AG04450 (cell line): ENCODE results near the gene FAM193B. TPM values are rescaled to one million over a fixed set of nuclear protein-coding genes. Genes with fewer than 3 reads are reported as not detected.

Source experiments
- CTCF ChIA-PET: fragments of 300-600, 350-600 bp; formaldehyde crosslinking; extraction: SDS; loops from one replicate; lab custom pipeline; 2022; ENCODE audit warnings: antibody characterized with exemption, inconsistent platforms; lab: Charles Lee
- POLR2A ChIA-PET: fragments of 350-600 bp; formaldehyde crosslinking; extraction: SDS; loops from one replicate; lab custom pipeline; 2021; ENCODE audit warnings: antibody characterized with exemption, inconsistent platforms; lab: Yijun Ruan, JAX
- DNase-seq: peaks from one replicate; pipeline ENCODE4 v3.0.0-alpha.2; 2011; ENCODE audit warnings: low read depth, low spot score
- H3K27ac ChIP-seq: one replicate; pipeline ENCODE4 v1.5.1; 2012; ENCODE audit warnings: low read depth, low read length, control low read depth
- H3K27me3 ChIP-seq: one replicate; pipeline ENCODE4 v1.6.0; 2012; ENCODE audit warnings: low read length; ENCODE audit not compliant: control insufficient read depth, insufficient read depth
- H3K4me3 ChIP-seq: 2 replicates; pipeline ENCODE4 v1.5.1; 2011; ENCODE audit warnings: mild to moderate bottlenecking, low read depth, low read length, control low read depth
- H3K9me3 ChIP-seq: 2 replicates; pipeline ENCODE4 v1.5.1; 2012; ENCODE audit warnings: low read length; ENCODE audit not compliant: control insufficient read depth, insufficient read depth
- polyA plus RNA-seq: library from polyadenylated mRNA; depleted of rRNA; stranded (reverse); fragments of >200 nt; gene quantifications from 2 replicates; pipeline ENCODE4 v1.2.3, GENCODE V29; 2011
- TF ChIP-seq, protein P1 (sequence below): IDR thresholded peaks from 2 replicates; pipeline ENCODE4 v1.5.1; 2011; ENCODE audit warnings: low read depth, low read length, control low read depth, inconsistent platforms

The FAM193B gene
- polyA plus RNA-seq, 1 experiment = 30.1 TPM

DNA sequence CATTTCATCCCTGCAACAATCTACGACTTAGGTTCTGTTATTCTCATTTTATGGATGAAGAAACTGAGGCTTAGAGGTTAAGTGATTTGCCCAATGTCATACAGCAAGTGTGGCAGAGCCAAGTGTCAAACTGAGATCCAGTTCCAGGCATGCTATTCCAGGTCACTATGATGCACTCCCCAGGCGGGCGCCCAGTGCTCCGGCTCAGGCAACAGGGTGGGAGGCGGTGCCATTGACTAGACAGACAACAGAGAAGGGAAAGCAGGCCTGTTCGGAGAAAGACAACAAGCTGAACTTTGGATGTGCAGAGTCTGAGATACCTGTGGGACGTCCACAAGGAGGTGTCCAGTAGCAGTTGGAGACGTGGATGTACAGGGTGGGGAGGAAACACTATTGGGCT lies 26.8 kb downstream of the FAM193B start:
- Histone ChIP-seq H3K27ac (no peak overlapping the region), H3K9me3 (no peaks in the 10 kb centered on the region; the same call in 1 of the 2 replicates), H3K27me3 (no peaks in the 10 kb centered on the region), H3K4me3 (no peak overlapping the region)
- DNase-seq = no peak
- ChIA-PET POLR2A (no interaction called here), CTCF (no interaction called here)
- TF ChIP-seq, protein P1, sequence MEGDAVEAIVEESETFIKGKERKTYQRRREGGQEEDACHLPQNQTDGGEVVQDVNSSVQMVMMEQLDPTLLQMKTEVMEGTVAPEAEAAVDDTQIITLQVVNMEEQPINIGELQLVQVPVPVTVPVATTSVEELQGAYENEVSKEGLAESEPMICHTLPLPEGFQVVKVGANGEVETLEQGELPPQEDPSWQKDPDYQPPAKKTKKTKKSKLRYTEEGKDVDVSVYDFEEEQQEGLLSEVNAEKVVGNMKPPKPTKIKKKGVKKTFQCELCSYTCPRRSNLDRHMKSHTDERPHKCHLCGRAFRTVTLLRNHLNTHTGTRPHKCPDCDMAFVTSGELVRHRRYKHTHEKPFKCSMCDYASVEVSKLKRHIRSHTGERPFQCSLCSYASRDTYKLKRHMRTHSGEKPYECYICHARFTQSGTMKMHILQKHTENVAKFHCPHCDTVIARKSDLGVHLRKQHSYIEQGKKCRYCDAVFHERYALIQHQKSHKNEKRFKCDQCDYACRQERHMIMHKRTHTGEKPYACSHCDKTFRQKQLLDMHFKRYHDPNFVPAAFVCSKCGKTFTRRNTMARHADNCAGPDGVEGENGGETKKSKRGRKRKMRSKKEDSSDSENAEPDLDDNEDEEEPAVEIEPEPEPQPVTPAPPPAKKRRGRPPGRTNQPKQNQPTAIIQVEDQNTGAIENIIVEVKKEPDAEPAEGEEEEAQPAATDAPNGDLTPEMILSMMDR = no peak

DNA sequence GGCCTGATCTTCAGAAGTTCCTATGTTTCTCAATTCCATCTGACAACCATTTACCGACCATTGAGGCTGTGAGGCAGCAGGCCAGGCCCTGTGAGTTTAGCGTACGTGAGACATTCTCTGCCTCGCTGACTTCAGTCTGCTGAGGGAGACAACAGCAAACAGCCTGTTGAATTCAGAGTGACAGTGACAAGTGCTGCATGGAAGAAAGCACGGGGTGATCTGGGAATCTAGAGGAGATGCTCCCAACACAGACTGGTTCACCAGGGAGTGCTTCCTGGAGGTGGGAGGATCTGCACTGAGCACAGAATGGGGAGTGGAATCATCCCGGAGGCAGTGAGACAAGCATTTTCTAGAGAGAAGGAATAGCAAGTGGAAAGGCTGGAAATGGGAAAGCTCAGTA lies 27.6 kb downstream of the FAM193B start:
- TF ChIP-seq, protein P1 = no peak
- Histone ChIP-seq H3K27me3 (no peaks in the 10 kb centered on the region), H3K27ac (no peak overlapping the region), H3K4me3 (no peak overlapping the region), H3K9me3 (no peaks in the 10 kb centered on the region; the same call in 1 of the 2 replicates)
- ChIA-PET POLR2A (interaction anchor here (1.1 kb wide), 1 partner anchor 9 kb away, joined by 3 read pairs; no protein-coding TSS in a partner anchor), CTCF (no interaction called here)
- no peak for DNase-seq

DNA sequence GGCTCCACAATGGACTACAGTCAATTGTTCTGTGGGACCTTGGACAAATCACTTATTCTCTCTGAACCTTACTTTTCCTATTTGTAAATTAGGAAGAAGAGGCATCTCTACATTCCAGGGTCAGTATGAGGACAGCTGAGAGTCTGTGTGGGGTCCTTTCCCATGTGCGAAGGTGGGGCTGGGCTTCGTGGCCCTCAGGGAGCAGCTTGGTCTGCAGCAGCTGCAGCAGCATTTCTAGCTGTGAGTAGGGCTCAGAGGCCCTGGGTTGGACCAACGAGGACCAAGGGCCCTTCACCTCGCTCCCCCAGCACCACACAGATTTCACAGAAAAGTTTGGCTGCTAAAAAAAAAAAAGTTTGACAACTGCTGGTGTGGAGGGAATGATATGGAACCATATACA lies 28.2 kb downstream of the FAM193B start:
- no peak for DNase-seq
- no peak overlapping the region for H3K4me3 ChIP-seq
- no peaks in the 10 kb centered on the region; the same call in 1 of the 2 replicates for H3K9me3 ChIP-seq
- H3K27me3 ChIP-seq = no peaks in the 10 kb centered on the region
- TF ChIP-seq, protein P1 = no peak
- no peak overlapping the region for H3K27ac ChIP-seq
- POLR2A ChIA-PET = interaction anchor here (1.1 kb wide), 1 partner anchor 9 kb away, joined by 3 read pairs; no protein-coding TSS in a partner anchor
- CTCF ChIA-PET = no interaction called here

DNA sequence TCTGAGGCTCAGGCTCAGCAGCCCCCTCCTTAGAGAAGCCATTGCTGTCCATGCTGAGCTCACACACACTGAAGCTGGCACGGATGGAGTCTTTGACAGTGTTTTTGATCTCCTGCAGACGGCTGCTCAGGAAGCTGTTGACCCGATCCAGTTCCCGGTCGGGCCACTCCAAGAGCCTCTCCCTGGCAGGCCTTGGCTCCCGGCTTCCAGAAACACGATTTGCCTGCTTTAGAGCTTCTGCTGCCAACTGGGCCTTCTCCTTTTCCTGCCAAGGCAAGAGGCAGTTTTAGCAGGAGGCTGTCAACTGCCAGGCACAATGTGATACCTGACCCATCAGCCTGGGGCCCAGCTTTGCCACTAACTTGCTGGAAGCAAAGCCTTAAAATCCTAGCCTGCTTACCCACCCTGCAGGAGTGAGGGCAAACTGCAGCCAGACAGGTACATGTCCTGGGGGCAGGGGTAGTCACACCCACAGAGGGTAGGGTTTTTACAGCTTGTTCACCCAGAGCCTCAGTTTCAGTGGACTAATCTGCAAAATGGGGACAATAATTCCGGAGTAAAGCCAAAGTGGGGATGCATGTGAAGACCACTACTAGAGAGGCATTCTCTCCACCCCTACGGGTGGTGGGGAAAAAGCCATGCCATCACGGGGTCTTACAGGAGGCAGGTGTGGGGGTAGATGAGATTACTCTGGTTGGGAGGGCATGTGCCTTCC lies 29.3 kb downstream of the FAM193B start:
- DNase-seq = no peak
- H3K27ac ChIP-seq = no peak overlapping the region
- POLR2A ChIA-PET = no interaction called here
- no peaks in the 10 kb centered on the region; the same call in 1 of the 2 replicates for H3K9me3 ChIP-seq
- H3K27me3 ChIP-seq = no peaks in the 10 kb centered on the region
- CTCF ChIA-PET = interaction anchor here (0.6 to 1.1 kb wide), 2 partner anchors 18 to 24 kb away, joined by 4 to 6 read pairs; no protein-coding TSS in a partner anchor
- no peak overlapping the region for H3K4me3 ChIP-seq
- TF ChIP-seq, protein P1 = no peak

DNA sequence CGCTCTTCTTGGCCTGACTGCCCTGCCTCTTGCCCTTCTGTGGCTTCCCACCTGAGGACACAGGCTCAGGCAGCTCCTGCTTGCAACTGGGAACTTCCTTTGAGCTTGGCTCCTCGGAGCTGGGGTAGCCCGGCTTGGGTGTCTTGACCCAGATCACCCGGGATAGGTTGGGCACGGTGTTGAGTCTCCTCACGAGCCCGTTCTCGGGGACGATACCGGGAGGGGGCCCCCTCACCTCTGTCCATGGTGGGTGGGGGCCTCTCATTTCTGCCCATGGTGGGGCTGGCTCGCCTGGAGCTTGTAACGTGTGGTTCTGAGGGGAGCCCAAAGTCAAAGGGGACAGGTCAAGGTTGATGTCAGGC lies 29.8 kb downstream of the FAM193B start:
- Histone ChIP-seq H3K27me3 (no peaks in the 10 kb centered on the region), H3K27ac (no peak overlapping the region), H3K9me3 (no peaks in the 10 kb centered on the region; the same call in 1 of the 2 replicates), H3K4me3 (no peak overlapping the region)
- no peak for DNase-seq
- TF ChIP-seq, protein P1 = no peak
- POLR2A ChIA-PET = no interaction called here
- CTCF ChIA-PET = interaction anchor here (1.1 kb wide), 1 partner anchor 23 kb away, joined by 4 read pairs; no protein-coding TSS in a partner anchor
